ENCODE data around the gene SRGAP2C.
"Not testable (repeated sequence)": the region's sequence is repeated elsewhere in the genome, so short reads cannot be mapped to it uniquely, and the experiment has no call there.

The SRGAP2C gene

DNA sequence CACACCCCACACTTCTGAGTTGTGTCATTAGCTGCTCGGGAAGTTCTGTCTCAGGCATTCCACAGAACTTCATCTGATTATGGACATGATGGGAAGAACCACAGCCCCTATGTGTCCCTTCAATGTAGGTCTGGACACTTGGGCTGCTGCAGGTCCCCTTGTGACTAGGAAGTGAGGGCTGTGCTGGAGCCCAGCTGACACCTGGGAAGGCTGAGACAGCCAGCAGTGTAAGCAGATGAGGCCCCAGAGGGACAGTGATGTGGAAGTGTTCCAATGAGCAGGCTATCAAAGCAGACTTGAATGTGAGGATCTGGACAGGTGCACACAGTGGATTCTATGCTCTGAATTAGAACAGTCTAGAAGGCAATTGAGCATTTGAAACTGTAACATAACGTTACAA lies 239.2 kb downstream of the SRGAP2C start:
- DNase-seq (ENCODE audit: low read depth): not testable (repeated sequence)

DNA sequence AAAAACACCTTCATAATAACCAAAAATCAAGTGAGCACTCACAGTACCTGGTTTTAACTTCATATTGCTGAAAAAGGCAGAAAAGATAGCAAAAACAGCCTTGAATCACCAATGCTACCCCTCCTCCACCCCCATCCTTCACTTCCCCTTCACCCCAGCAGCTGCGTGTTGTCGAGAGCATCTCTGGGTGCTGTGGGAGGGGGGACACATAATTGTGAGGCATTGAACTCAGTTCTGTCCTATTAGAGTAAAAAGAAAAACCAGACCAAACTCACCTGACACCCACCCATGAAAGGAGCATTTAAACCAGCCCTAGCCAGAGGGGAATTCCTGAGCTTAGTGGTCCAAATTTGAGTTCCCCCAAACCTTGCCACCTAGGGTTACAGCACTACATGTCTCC lies 248.7 kb downstream of the SRGAP2C start:
- DNase-seq (ENCODE audit: low read depth): not testable (repeated sequence)

DNA sequence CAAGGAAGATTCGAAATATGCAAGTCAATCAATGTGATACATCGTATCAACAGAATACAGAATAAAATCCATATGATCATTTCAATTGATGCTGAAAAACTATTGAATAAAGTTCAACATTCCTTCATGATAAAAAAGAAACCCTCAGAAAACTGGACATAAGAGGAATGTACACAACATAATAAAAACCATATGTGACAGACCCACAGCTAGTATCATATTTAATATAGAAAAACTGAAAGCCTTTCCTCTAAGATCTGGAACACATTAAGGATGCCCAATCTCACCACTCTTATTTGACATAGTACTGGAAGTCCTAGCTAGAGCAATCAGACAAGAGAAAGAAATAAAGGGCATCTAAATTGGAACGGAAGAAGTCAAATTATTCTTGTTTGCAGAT lies 254.1 kb downstream of the SRGAP2C start:
- not testable (repeated sequence) for DNase-seq (ENCODE audit: low read depth)

DNA sequence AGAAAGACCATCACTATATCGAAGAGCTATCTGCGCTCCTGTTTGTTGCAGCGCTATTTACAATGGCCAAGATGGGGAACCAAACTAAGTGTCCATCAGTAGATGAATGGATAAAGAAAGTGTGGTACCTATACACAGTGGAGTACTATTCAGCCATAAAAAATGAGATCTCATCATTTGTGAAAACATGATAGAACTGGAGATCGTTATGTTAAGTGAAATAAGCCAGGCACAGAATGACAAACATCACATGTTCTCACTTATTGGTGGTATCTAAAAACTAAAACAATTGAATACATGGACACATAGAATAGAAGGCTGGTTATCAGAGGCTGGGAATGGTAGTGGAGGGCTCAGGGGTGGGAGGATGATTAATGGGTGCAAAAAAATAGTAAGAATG lies 256.2 kb downstream of the SRGAP2C start:
- DNase-seq (ENCODE audit: low read depth): no peak

All from stimulated activated CD8-positive, alpha-beta memory T cell treated with anti-CD3 and anti-CD28 coated beads, Interleukin-4, amount 100 ng/mL, for 24 hours (primary cell).